HG03439 (cell line): ENCODE results near the gene GZMM.

Source experiments
- ATAC-seq: cut with Tn5 transposase; IDR thresholded peaks from one replicate; pipeline ENCODE4 v1.9.1; 2021; ENCODE audit warnings: mild to moderate bottlenecking, moderate library complexity; ENCODE audit not compliant: unreplicated experiment

The GZMM gene

DNA sequence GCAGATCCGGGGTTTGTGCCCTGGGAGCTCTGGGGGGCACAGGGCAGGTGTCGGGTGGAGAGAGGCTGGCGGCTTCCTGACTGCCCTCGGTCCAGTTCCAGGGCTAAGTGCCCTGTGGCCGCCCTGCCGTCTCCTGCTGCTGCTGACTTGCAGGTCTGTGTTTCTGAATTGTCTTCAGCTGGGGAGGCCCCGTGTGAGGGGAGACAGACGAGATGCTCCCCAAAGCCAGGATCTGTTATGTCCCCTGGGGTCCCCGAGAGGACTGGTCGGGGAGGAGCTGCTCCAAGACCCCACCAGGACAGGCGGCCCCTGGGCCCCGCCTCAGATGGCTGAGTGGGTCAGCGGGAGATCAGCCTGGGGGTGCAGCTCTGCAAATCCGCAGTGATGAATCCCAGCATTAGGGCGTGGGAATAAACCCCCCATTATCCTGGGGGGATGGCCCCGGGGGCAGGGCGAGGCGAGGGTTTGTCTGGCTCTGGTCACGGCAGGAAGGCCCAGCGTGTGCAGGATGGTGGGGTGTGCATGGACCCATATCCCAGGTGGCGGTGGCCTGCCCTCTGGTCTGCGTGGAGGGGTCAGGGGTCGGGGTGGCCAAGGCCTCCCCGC, 50.5 kb downstream of the GZMM start:
- ATAC-seq = no peak

- no peak for ATAC-seq
These were observed 51.7 kb downstream of the GZMM start for GRCh38 chr19:595326-596262.

DNA sequence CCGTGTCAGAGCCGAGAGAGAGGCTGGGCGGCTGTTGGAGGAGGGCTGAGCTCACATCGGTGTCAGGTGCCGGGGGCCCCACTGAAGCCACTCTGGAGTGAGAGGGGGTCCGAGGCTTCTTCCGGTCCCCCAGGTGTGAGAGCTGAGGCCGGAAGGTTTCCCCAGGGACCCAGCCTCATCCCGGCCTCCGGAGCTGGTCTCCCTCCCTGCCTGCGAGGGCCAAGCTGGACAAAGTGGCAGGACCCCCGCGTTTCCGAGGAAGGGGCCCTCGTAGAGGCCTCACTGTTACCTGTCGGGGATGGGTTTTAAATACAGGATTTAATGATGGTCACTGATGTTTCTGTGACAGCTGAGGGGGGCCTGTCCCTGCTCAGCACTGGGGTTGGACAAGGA, 52.4 kb downstream of the GZMM start:
- no peak for ATAC-seq

DNA sequence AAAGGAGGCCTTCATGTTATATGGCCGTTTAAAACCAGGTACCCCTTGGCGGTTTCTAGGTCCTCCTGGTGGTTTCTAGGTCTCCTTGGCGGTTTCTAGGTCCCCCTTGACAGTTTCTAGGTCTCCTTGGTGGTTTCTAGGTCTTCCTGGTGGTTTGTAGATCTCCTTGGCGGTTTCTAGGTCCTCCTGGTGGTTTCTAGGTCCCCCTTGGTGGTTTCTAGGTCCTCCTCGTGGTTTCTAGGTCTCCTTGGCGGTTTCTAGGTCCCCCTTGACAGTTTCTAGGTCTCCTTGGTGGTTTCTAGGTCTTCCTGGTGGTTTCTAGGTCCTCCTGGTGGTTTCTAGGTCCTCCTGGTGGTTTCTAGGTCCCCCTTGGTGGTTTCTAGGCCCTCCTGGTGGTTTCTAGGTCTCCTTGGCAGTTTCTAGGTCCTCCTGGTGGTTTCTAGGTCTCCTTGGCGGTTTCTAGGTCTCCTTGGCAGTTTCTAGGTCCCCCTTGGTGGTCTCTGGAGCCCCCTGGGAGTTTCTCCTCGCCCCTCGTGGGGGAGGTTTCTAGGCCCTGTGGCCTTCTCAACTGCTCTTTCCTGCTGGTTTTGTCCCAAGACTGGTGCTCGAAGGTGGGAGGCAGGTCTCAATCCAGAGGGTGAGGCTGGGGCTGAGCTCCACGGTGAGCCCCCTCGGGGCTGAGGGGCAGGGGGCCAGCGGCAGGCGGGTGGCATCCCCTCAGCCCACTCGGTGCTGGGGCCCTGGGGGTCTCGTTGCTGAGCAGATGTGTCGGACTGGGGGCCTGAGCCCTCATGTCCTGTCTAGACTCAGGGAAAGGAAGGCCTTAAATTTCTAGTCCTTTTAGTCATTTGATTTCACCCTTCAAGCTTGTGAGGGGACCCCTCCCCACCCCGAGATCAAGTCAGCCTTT, 53.8 kb downstream of the GZMM start:
- no peak for ATAC-seq
